ENCODE results near the gene CDK5RAP2.

The CDK5RAP2 gene

GRCh38 chr9:120545701-120546550, 34.0 kb downstream of the CDK5RAP2 start:
- peaks cover 12 to 42% of the 10 kb centered on the region in 2 donors for H3K36me3 ChIP-seq (ENCODE audit: control insufficient read depth in 2 of 2, insufficient read depth in 2 of 2, low read length in 2 of 2)
- no peaks in the 10 kb centered on the region for H3K9me3 ChIP-seq (ENCODE audit: control insufficient read depth in 2 of 2, low read length in 2 of 2)
- H3K4me1 ChIP-seq (ENCODE audit: control insufficient read depth, insufficient read depth, low read length) = no peaks in the 10 kb centered on the region
- H3K9ac ChIP-seq (ENCODE audit: low read length in 2 of 2) = no peak overlapping the region
- H3K27me3 ChIP-seq (ENCODE audit: control insufficient read depth in 1 of 2, insufficient read depth in 2 of 2, low read length in 2 of 2) = no peaks in the 10 kb centered on the region
- no peak overlapping the region for H3K4me3 ChIP-seq (ENCODE audit: low read length in 2 of 2)
- no peak overlapping the region for H3K27ac ChIP-seq (ENCODE audit: low read length)

- no peaks in the 10 kb centered on the region for H3K27me3 ChIP-seq (ENCODE audit: control insufficient read depth in 1 of 2, insufficient read depth in 2 of 2, low read length in 2 of 2)
- no peak overlapping the region for H3K4me3 ChIP-seq (ENCODE audit: low read length in 2 of 2)
- no peak overlapping the region for H3K27ac ChIP-seq (ENCODE audit: low read length)
- H3K36me3 ChIP-seq (ENCODE audit: control insufficient read depth in 2 of 2, insufficient read depth in 2 of 2, low read length in 2 of 2) = peaks cover 16 to 44% of the 10 kb centered on the region in 2 donors
- H3K9ac ChIP-seq (ENCODE audit: low read length in 2 of 2) = no peak overlapping the region
- no peaks in the 10 kb centered on the region for H3K4me1 ChIP-seq (ENCODE audit: control insufficient read depth, insufficient read depth, low read length)
- H3K9me3 ChIP-seq (ENCODE audit: control insufficient read depth in 2 of 2, low read length in 2 of 2) = no peaks in the 10 kb centered on the region
Observed at GRCh38 chr9:120544441-120544840, 35.5 kb downstream of the CDK5RAP2 start.

- H3K4me3 ChIP-seq (ENCODE audit: low read length in 2 of 2) = no peak overlapping the region
- H3K36me3 ChIP-seq (ENCODE audit: control insufficient read depth in 2 of 2, insufficient read depth in 2 of 2, low read length in 2 of 2) = peaks cover 24 to 40% of the 10 kb centered on the region in 2 donors
- H3K9me3 ChIP-seq (ENCODE audit: control insufficient read depth in 2 of 2, low read length in 2 of 2) = no peaks in the 10 kb centered on the region
- no peaks in the 10 kb centered on the region for H3K27me3 ChIP-seq (ENCODE audit: control insufficient read depth in 1 of 2, insufficient read depth in 2 of 2, low read length in 2 of 2)
- H3K27ac ChIP-seq (ENCODE audit: low read length) = no peak overlapping the region
- no peak overlapping the region for H3K9ac ChIP-seq (ENCODE audit: low read length in 2 of 2)
- H3K4me1 ChIP-seq (ENCODE audit: control insufficient read depth, insufficient read depth, low read length) = no peaks in the 10 kb centered on the region
Observed at GRCh38 chr9:120542701-120543490, 37.1 kb downstream of the CDK5RAP2 start.

GRCh38 chr9:120541921-120542320, 38.0 kb downstream of the CDK5RAP2 start:
- no peaks in the 10 kb centered on the region for H3K27me3 ChIP-seq (ENCODE audit: control insufficient read depth in 1 of 2, insufficient read depth in 2 of 2, low read length in 2 of 2)
- no peak overlapping the region for H3K9ac ChIP-seq (ENCODE audit: low read length in 2 of 2)
- no peak overlapping the region for H3K27ac ChIP-seq (ENCODE audit: low read length)
- no peaks in the 10 kb centered on the region for H3K4me1 ChIP-seq (ENCODE audit: control insufficient read depth, insufficient read depth, low read length)
- no peaks in the 10 kb centered on the region for H3K9me3 ChIP-seq (ENCODE audit: control insufficient read depth in 2 of 2, low read length in 2 of 2)
- H3K36me3 ChIP-seq (ENCODE audit: control insufficient read depth in 2 of 2, insufficient read depth in 2 of 2, low read length in 2 of 2) = peaks cover 28 to 40% of the 10 kb centered on the region in 2 donors
- H3K4me3 ChIP-seq (ENCODE audit: low read length in 2 of 2) = no peak overlapping the region

- H3K36me3 ChIP-seq (ENCODE audit: control insufficient read depth in 2 of 2, insufficient read depth in 2 of 2, low read length in 2 of 2) = peaks cover 34 to 40% of the 10 kb centered on the region in 2 donors
- H3K27me3 ChIP-seq (ENCODE audit: control insufficient read depth in 1 of 2, insufficient read depth in 2 of 2, low read length in 2 of 2) = no peaks in the 10 kb centered on the region
- H3K4me1 ChIP-seq (ENCODE audit: control insufficient read depth, insufficient read depth, low read length) = no peaks in the 10 kb centered on the region
- no peak overlapping the region for H3K4me3 ChIP-seq (ENCODE audit: low read length in 2 of 2)
- H3K9me3 ChIP-seq (ENCODE audit: control insufficient read depth in 2 of 2, low read length in 2 of 2) = no peaks in the 10 kb centered on the region
- H3K27ac ChIP-seq (ENCODE audit: low read length) = no peak overlapping the region
- no peak overlapping the region for H3K9ac ChIP-seq (ENCODE audit: low read length in 2 of 2)
Observed at GRCh38 chr9:120539951-120540350, 40.0 kb downstream of the CDK5RAP2 start.

- Histone ChIP-seq H3K9ac (ENCODE audit: low read length in 2 of 2) (no peak overlapping the region), H3K27me3 (ENCODE audit: control insufficient read depth in 1 of 2, insufficient read depth in 2 of 2, low read length in 2 of 2) (no peaks in the 10 kb centered on the region), H3K4me1 (ENCODE audit: control insufficient read depth, insufficient read depth, low read length) (no peaks in the 10 kb centered on the region), H3K36me3 (ENCODE audit: control insufficient read depth in 2 of 2, insufficient read depth in 2 of 2, low read length in 2 of 2) (peaks cover 40 to 41% of the 10 kb centered on the region in 2 donors), H3K9me3 (ENCODE audit: control insufficient read depth in 2 of 2, low read length in 2 of 2) (no peaks in the 10 kb centered on the region), H3K27ac (ENCODE audit: low read length) (no peak overlapping the region), H3K4me3 (ENCODE audit: low read length in 2 of 2) (no peak overlapping the region)
Observed at GRCh38 chr9:120538339-120538738, 41.6 kb downstream of the CDK5RAP2 start.

- H3K9me3 ChIP-seq (ENCODE audit: control insufficient read depth in 2 of 2, low read length in 2 of 2) = no peaks in the 10 kb centered on the region
- H3K4me3 ChIP-seq (ENCODE audit: low read length in 2 of 2) = no peak overlapping the region
- H3K36me3 ChIP-seq (ENCODE audit: control insufficient read depth in 2 of 2, insufficient read depth in 2 of 2, low read length in 2 of 2) = peaks cover 45 to 47% of the 10 kb centered on the region in 2 donors
- H3K27me3 ChIP-seq (ENCODE audit: control insufficient read depth in 1 of 2, insufficient read depth in 2 of 2, low read length in 2 of 2) = no peaks in the 10 kb centered on the region
- H3K4me1 ChIP-seq (ENCODE audit: control insufficient read depth, insufficient read depth, low read length) = no peaks in the 10 kb centered on the region
- no peak overlapping the region for H3K27ac ChIP-seq (ENCODE audit: low read length)
- no peak overlapping the region for H3K9ac ChIP-seq (ENCODE audit: low read length in 2 of 2)
Observed at GRCh38 chr9:120536949-120537640, 42.9 kb downstream of the CDK5RAP2 start.

GRCh38 chr9:120536094-120536493, 43.9 kb downstream of the CDK5RAP2 start:
- no peaks in the 10 kb centered on the region for H3K9me3 ChIP-seq (ENCODE audit: control insufficient read depth in 2 of 2, low read length in 2 of 2)
- peaks cover 41 to 45% of the 10 kb centered on the region in 2 donors for H3K36me3 ChIP-seq (ENCODE audit: control insufficient read depth in 2 of 2, insufficient read depth in 2 of 2, low read length in 2 of 2)
- no peak overlapping the region for H3K4me3 ChIP-seq (ENCODE audit: low read length in 2 of 2)
- H3K27me3 ChIP-seq (ENCODE audit: control insufficient read depth in 1 of 2, insufficient read depth in 2 of 2, low read length in 2 of 2) = no peaks in the 10 kb centered on the region
- no peak overlapping the region for H3K9ac ChIP-seq (ENCODE audit: low read length in 2 of 2)
- H3K27ac ChIP-seq (ENCODE audit: low read length) = no peak overlapping the region
- no peaks in the 10 kb centered on the region for H3K4me1 ChIP-seq (ENCODE audit: control insufficient read depth, insufficient read depth, low read length)

- no peaks in the 10 kb centered on the region for H3K4me1 ChIP-seq (ENCODE audit: control insufficient read depth, insufficient read depth, low read length)
- no peak overlapping the region for H3K4me3 ChIP-seq (ENCODE audit: low read length in 2 of 2)
- no peaks in the 10 kb centered on the region for H3K9me3 ChIP-seq (ENCODE audit: control insufficient read depth in 2 of 2, low read length in 2 of 2)
- peaks cover 45 to 47% of the 10 kb centered on the region in 2 donors for H3K36me3 ChIP-seq (ENCODE audit: control insufficient read depth in 2 of 2, insufficient read depth in 2 of 2, low read length in 2 of 2)
- H3K9ac ChIP-seq (ENCODE audit: low read length in 2 of 2) = no peak overlapping the region
- H3K27me3 ChIP-seq (ENCODE audit: control insufficient read depth in 1 of 2, insufficient read depth in 2 of 2, low read length in 2 of 2) = no peaks in the 10 kb centered on the region
- H3K27ac ChIP-seq (ENCODE audit: low read length) = no peak overlapping the region
Observed at GRCh38 chr9:120534266-120534665, 45.7 kb downstream of the CDK5RAP2 start.

GRCh38 chr9:120532891-120533290, 47.1 kb downstream of the CDK5RAP2 start:
- no peak overlapping the region for H3K4me3 ChIP-seq (ENCODE audit: low read length in 2 of 2)
- H3K36me3 ChIP-seq (ENCODE audit: control insufficient read depth in 2 of 2, insufficient read depth in 2 of 2, low read length in 2 of 2) = peaks cover 50 to 56% of the 10 kb centered on the region in 2 donors
- H3K27me3 ChIP-seq (ENCODE audit: control insufficient read depth in 1 of 2, insufficient read depth in 2 of 2, low read length in 2 of 2) = no peaks in the 10 kb centered on the region
- no peaks in the 10 kb centered on the region for H3K4me1 ChIP-seq (ENCODE audit: control insufficient read depth, insufficient read depth, low read length)
- H3K9ac ChIP-seq (ENCODE audit: low read length in 2 of 2) = no peak overlapping the region
- no peaks in the 10 kb centered on the region for H3K9me3 ChIP-seq (ENCODE audit: control insufficient read depth in 2 of 2, low read length in 2 of 2)
- no peak overlapping the region for H3K27ac ChIP-seq (ENCODE audit: low read length)
